ENCODE data around the gene CFAP92.

The CFAP92 gene

DNA sequence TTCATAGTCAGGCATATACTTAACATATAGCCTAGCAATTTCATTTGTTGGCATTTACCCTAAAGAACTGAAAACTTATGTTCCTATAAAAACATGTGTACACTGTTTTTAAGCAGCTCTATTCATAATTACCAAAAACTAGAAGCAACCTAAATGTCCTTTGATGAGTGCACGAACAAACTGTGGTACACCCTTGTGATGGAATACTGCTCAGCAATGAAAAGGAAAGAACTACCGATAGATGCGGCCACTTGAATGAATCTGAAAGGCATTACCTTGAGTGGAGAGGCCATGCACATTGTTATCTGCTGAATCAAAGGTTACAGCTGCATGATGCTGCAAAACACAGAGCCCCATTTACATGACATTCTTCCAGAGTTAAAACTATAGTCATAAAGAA lies 44.7 kb downstream of the CFAP92 start:
- TF ChIP-seq ZFP30 (CRISPR knock-in tag; IDR thresholded peaks at IDR 0.05) (no peak), ZNF8 (CRISPR knock-in tag; IDR thresholded peaks at IDR 0.05) (peak; percentile 63)
- ATAC-seq = no peak

DNA sequence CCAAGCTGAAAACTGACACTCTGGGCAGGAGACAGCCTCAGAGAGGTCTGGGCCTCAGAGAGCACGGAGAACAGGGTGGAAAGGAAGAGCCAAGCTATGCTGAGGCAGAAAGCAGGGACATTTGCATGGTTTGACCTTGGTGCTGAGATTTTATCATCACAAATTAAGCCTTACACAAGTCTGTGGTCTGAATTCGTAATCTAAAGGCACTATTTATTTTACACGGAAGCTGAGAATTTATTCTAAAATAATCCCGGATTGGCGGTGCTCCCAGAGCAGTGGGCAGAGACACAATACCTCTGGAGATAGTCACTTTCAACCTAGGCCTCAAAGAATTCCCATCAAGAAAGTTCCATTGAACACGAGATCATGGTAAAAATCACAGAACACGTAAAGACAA lies 47.5 kb downstream of the CFAP92 start:
- ATAC-seq = no peak
- TF ChIP-seq OSR1 (CRISPR knock-in tag; IDR thresholded peaks at IDR 0.05) (no peak), SNAI2 (CRISPR knock-in tag; IDR thresholded peaks at IDR 0.05) (no peak), ESRRG (CRISPR knock-in tag; IDR thresholded peaks at IDR 0.05) (no peak)

DNA sequence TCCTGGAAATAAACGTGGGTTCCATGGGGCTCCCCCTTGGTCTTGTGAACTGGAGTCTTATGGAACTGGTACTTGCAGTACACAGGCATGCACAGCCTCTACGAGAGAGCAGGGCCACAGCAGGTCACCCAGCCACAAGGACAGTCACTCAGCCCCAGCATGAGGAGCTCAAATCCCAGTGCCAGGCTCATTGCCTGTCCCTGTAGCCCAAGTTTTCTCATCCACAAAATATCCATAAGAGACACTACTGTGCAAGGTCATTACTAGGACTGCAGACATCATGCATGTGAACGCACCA lies 48.0 kb downstream of the CFAP92 start:
- TF ChIP-seq, protein P1, sequence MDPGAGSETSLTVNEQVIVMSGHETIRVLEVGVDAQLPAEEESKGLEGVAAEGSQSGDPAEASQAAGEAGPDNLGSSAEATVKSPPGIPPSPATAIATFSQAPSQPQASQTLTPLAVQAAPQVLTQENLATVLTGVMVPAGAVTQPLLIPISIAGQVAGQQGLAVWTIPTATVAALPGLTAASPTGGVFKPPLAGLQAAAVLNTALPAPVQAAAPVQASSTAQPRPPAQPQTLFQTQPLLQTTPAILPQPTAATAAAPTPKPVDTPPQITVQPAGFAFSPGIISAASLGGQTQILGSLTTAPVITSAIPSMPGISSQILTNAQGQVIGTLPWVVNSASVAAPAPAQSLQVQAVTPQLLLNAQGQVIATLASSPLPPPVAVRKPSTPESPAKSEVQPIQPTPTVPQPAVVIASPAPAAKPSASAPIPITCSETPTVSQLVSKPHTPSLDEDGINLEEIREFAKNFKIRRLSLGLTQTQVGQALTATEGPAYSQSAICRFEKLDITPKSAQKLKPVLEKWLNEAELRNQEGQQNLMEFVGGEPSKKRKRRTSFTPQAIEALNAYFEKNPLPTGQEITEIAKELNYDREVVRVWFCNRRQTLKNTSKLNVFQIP (CRISPR knock-in tag; IDR thresholded peaks at IDR 0.05; ENCODE audit: borderline replicate concordance, low read depth) = no peak
- no peak for TF ChIP-seq ESRRG (CRISPR knock-in tag; IDR thresholded peaks at IDR 0.05)
- no peak for ATAC-seq

DNA sequence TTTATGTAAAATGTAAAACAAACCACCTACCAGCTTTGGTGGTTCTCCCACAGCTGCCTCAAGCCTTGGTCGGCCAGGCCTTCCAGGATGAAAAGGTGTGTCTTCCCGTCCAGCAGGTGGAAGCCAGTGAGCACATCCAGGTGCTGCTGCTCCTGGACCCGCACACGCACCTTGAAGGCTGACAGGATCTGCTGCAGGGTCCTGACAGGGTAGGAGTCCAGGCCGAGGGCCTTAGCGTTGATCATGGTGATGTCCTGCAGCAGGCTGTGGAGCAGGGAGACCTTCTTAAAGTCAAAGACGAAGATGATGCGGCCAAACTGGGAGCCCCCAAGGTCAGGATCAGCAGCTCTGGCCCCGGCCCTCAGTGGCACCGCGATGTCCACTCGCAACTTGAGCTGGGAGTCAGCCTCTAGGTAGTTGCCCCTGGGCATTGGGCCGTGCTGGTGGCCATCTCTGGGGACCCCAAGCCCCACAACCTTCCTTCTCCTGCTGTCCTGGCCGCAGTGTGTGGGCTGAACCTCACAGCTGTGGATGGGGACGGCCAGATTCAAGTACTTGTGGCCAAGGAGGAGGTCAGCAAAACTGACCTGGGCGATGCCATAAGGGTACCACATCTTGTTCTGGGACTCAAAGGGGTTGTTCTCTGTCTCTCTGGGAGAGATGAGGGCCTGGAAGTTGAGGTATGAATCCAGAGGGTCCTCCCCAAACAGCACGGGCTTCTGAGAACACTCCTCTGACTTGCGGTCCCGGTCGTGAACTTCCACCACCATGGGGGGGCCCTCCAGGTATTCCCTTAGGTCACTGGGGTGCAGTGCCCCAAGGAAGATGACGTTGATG lies 48.6 kb downstream of the CFAP92 start:
- no peak for TF ChIP-seq ZNF70 (CRISPR knock-in tag; IDR thresholded peaks at IDR 0.05)
- TF ChIP-seq ARNTL (CRISPR knock-in tag; IDR thresholded peaks at IDR 0.05; ENCODE audit: borderline replicate concordance, low read depth) = no peak
- TF ChIP-seq CSDC2 (CRISPR knock-in tag; IDR thresholded peaks at IDR 0.05) = no peak
- TF ChIP-seq GLIS3 (CRISPR knock-in tag; IDR thresholded peaks at IDR 0.05) = no peak
- TF ChIP-seq SNAI2 (CRISPR knock-in tag; IDR thresholded peaks at IDR 0.05) = no peak
- no peak for TF ChIP-seq RARB (CRISPR knock-in tag; IDR thresholded peaks at IDR 0.05)
- TF ChIP-seq, protein P1 (CRISPR knock-in tag; IDR thresholded peaks at IDR 0.05; ENCODE audit: borderline replicate concordance, low read depth) = no peak
- TF ChIP-seq, protein P2, sequence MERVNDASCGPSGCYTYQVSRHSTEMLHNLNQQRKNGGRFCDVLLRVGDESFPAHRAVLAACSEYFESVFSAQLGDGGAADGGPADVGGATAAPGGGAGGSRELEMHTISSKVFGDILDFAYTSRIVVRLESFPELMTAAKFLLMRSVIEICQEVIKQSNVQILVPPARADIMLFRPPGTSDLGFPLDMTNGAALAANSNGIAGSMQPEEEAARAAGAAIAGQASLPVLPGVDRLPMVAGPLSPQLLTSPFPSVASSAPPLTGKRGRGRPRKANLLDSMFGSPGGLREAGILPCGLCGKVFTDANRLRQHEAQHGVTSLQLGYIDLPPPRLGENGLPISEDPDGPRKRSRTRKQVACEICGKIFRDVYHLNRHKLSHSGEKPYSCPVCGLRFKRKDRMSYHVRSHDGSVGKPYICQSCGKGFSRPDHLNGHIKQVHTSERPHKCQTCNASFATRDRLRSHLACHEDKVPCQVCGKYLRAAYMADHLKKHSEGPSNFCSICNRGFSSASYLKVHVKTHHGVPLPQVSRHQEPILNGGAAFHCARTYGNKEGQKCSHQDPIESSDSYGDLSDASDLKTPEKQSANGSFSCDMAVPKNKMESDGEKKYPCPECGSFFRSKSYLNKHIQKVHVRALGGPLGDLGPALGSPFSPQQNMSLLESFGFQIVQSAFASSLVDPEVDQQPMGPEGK (CRISPR knock-in tag; IDR thresholded peaks at IDR 0.05; ENCODE audit: borderline replicate concordance) = no peak
- no peak for TF ChIP-seq PPARA (CRISPR knock-in tag; IDR thresholded peaks at IDR 0.05; ENCODE audit: borderline replicate concordance)
- no peak for TF ChIP-seq ZNF565 (CRISPR knock-in tag; conservative IDR thresholded peaks at IDR 0.05; ENCODE audit: low read depth)
- ATAC-seq = no peak

DNA sequence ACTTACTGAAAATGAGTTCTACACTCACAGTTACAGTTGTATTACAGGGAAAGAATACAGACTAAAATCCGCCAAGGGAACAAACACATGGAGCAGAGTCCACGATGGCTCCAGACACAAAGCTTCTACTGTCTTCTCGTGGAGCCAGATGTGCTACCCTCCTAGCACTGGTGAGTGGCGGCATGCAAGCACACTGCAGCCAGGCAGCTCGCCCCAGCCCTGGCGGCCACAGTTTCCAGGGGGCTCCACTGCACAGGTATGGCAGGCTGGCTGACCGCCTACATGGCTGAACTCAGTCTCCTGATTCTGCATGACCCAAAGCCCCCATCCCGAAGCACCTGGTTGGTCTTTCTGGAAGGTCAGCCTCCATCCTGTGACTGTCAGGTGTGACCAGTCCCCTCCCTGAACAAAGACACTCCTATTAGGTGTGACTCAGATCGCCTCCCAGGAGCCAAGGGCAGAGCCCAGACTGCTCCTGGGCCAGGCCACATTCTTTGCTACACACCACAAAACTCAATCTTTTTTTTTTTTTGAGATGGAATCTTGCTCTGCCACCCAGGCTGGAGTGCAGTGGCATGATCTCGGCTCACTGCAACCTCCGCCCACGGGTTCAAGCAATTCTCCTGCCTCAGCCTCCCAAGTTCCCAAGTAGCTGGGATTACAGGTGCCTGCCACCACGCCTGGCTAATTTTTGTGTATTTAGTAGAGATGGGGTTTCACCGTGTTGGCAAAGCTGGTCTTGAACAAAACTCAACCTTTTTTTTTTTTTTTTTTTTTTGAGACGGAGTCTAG lies 51.5 kb downstream of the CFAP92 start:
- TF ChIP-seq, protein P3, sequence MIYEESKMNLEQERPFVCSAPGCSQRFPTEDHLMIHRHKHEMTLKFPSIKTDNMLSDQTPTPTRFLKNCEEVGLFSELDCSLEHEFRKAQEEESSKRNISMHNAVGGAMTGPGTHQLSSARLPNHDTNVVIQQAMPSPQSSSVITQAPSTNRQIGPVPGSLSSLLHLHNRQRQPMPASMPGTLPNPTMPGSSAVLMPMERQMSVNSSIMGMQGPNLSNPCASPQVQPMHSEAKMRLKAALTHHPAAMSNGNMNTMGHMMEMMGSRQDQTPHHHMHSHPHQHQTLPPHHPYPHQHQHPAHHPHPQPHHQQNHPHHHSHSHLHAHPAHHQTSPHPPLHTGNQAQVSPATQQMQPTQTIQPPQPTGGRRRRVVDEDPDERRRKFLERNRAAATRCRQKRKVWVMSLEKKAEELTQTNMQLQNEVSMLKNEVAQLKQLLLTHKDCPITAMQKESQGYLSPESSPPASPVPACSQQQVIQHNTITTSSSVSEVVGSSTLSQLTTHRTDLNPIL (CRISPR knock-in tag; IDR thresholded peaks at IDR 0.05; ENCODE audit: low read depth) = no peak
- TF ChIP-seq BACH2 (CRISPR knock-in tag; IDR thresholded peaks at IDR 0.05; ENCODE audit: borderline replicate concordance) = no peak
- no peak for TF ChIP-seq ARNTL (CRISPR knock-in tag; IDR thresholded peaks at IDR 0.05; ENCODE audit: borderline replicate concordance, low read depth)
- no peak for TF ChIP-seq PPARA (CRISPR knock-in tag; IDR thresholded peaks at IDR 0.05; ENCODE audit: borderline replicate concordance)
- TF ChIP-seq ZNF565 (CRISPR knock-in tag; conservative IDR thresholded peaks at IDR 0.05; ENCODE audit: low read depth) = no peak
- ATAC-seq = no peak

DNA sequence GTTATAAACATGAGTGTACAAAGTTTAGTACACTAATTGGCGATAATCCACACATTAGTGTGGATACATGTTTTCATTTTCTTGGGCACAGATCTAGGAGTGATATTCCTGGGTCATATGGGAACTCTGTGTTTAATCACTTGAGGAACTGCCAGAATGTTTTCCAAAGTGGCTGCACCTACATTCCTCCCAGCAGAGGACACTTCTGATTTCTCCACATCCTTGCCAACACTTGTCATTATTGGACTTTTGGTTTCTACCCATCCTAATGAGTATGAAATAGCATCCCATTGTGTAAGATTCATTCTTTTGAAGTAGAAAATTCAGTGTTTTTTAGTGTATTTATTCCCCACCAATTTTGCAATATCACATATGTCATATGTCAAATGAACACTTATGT lies 53.6 kb downstream of the CFAP92 start:
- no peak for ATAC-seq
- TF ChIP-seq ESRRG (CRISPR knock-in tag; IDR thresholded peaks at IDR 0.05) (no peak), ZFP30 (CRISPR knock-in tag; IDR thresholded peaks at IDR 0.05) (no peak)
- TF ChIP-seq, protein P2 (CRISPR knock-in tag; IDR thresholded peaks at IDR 0.05; ENCODE audit: borderline replicate concordance) = no peak
- TF ChIP-seq, protein P1 (CRISPR knock-in tag; IDR thresholded peaks at IDR 0.05; ENCODE audit: borderline replicate concordance, low read depth) = no peak
- TF ChIP-seq, protein P4, sequence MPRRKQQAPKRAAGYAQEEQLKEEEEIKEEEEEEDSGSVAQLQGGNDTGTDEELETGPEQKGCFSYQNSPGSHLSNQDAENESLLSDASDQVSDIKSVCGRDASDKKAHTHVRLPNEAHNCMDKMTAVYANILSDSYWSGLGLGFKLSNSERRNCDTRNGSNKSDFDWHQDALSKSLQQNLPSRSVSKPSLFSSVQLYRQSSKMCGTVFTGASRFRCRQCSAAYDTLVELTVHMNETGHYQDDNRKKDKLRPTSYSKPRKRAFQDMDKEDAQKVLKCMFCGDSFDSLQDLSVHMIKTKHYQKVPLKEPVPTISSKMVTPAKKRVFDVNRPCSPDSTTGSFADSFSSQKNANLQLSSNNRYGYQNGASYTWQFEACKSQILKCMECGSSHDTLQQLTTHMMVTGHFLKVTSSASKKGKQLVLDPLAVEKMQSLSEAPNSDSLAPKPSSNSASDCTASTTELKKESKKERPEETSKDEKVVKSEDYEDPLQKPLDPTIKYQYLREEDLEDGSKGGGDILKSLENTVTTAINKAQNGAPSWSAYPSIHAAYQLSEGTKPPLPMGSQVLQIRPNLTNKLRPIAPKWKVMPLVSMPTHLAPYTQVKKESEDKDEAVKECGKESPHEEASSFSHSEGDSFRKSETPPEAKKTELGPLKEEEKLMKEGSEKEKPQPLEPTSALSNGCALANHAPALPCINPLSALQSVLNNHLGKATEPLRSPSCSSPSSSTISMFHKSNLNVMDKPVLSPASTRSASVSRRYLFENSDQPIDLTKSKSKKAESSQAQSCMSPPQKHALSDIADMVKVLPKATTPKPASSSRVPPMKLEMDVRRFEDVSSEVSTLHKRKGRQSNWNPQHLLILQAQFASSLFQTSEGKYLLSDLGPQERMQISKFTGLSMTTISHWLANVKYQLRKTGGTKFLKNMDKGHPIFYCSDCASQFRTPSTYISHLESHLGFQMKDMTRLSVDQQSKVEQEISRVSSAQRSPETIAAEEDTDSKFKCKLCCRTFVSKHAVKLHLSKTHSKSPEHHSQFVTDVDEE (CRISPR knock-in tag; IDR thresholded peaks at IDR 0.05) = no peak
